Hepatocyte (in vitro differentiated cells): ENCODE results near the gene TUBB1. TPM values are rescaled to one million over a fixed set of nuclear protein-coding genes. Genes with fewer than 3 reads are reported as not detected.

Source experiments
- DNase-seq: peaks from one replicate; pipeline ENCODE4 v3.0.0-alpha.2; 2016; ENCODE audit warnings: low spot score
- H2AFZ ChIP-seq: fragments of 200-600 bp; sonication (generic); 2 replicates; pipeline ENCODE4 v1.6.0; 2016; ENCODE audit warnings: antibody characterized with exemption, mild to moderate bottlenecking
- H3K27ac ChIP-seq: fragments of 200-600 bp; sonication (generic); 2 replicates; pipeline ENCODE4 v1.5.1; 2016; ENCODE audit warnings: mild to moderate bottlenecking
- H3K27me3 ChIP-seq: fragments of 200-600 bp; sonication (generic); 2 replicates; pipeline ENCODE4 v1.6.1; 2016
- H3K36me3 ChIP-seq: fragments of 200-600 bp; sonication (generic); replicated peaks from 2 replicates; pipeline ENCODE4 v1.5.1; 2016; ENCODE audit warnings: low read depth; ENCODE audit not compliant: insufficient read depth
- H3K4me1 ChIP-seq: fragments of 200-600 bp; sonication (generic); 2 replicates; pipeline ENCODE4 v1.5.1; 2016; ENCODE audit warnings: mild to moderate bottlenecking, moderate library complexity; ENCODE audit not compliant: insufficient read depth
- H3K4me2 ChIP-seq: fragments of 200-600 bp; sonication (generic); 2 replicates; pipeline ENCODE4 v1.6.0; 2016
- H3K4me3 ChIP-seq: fragments of 200-600 bp; sonication (generic); 2 replicates; pipeline ENCODE4 v1.5.1; 2016; ENCODE audit warnings: mild to moderate bottlenecking
- H3K79me2 ChIP-seq: fragments of 200-600 bp; sonication (generic); 2 replicates; pipeline ENCODE4 v1.6.0; 2017; ENCODE audit warnings: mild to moderate bottlenecking
- H3K9me2 ChIP-seq: fragments of 200-600 bp; sonication (generic); replicated peaks from 2 replicates; pipeline ENCODE4 v1.6.0; 2017; ENCODE audit warnings: mild to moderate bottlenecking; ENCODE audit not compliant: insufficient read depth
- H3K9me3 ChIP-seq: fragments of 200-600 bp; sonication (generic); 2 replicates; pipeline ENCODE4 v1.5.1; 2016; ENCODE audit warnings: low read depth, mild to moderate bottlenecking
- H4K20me1 ChIP-seq: fragments of 200-600 bp; sonication (generic); 2 replicates; pipeline ENCODE4 v1.6.0; 2016; ENCODE audit warnings: mild to moderate bottlenecking; ENCODE audit not compliant: insufficient read depth, poor library complexity, severe bottlenecking
- EZH2 ChIP-seq: fragments of 200-600 bp; sonication (generic); IDR thresholded peaks from 2 replicates; pipeline ENCODE4 v1.6.1; 2016; ENCODE audit warnings: antibody characterized with exemption, mild to moderate bottlenecking, borderline replicate concordance
- EZH2phosphoT487 ChIP-seq: fragments of 200-600 bp; sonication (generic); IDR thresholded peaks from one replicate; pipeline ENCODE4 v1.6.1; 2018; ENCODE audit warnings: antibody characterized with exemption, mild to moderate bottlenecking, low read depth, moderate library complexity; ENCODE audit not compliant: unreplicated experiment, severe bottlenecking
- WGBS: methylation state at CpG from one replicate; pipeline ENCODE4 v1.1.6; 2016; ENCODE audit warnings: low lambda C conversion rate; ENCODE audit errors: missing lambda C conversion rate; 5-methylcytosine and 5-hydroxymethylcytosine counted together
- polyA plus RNA-seq: library from polyadenylated mRNA; unstranded; fragments of >200 nt; fragmentation: Nextera tagmentation; extraction: Ambion mirVana; gene quantifications from 2 replicates; pipeline ENCODE4 v1.2.1, GENCODE V29; 2016
- total RNA-seq: library from RNA; depleted of rRNA; stranded (reverse); fragments of >200 nt; gene quantifications from 2 replicates; pipeline ENCODE4 v1.2.3, GENCODE V29; 2014
- TF ChIP-seq, protein P1 (sequence below): fragments of 200-600 bp; sonication (generic); IDR thresholded peaks from 2 replicates; pipeline ENCODE4 v1.5.1; 2016; ENCODE audit warnings: antibody characterized with exemption, mild to moderate bottlenecking; ENCODE audit not compliant: poor library complexity

Gene TUBB1
- total and polyA plus RNA-seq, 2 experiments from 2014 or later, result 0.05 to 0.10 TPM

DNA sequence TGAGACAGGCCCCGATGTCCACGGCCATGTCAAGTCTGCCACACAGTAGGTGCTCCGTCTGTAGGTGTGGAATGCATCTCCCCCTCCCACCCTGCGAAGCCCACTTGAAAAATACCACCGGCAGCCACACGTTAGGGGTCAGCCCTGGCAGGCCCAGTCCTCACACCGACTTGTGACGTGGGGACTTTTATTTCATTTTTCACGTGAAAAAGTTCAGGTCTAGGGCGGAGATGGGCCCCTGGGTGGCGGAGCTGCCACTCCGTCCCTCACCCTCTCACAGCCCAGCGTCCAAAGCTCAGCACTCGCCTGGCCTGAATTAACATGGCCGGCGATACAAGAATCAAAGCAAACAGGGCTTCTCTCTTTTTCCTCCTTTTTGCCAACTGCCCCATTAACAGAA, 3.8 kb upstream of the TUBB1 start:
- Histone ChIP-seq H3K27me3 (no peaks in the 10 kb centered on the region), H3K4me1 (no peaks in the 10 kb centered on the region), H3K9me2 (no peaks in the 10 kb centered on the region), H3K9me3 (no peaks in the 10 kb centered on the region), H3K4me2 (no peak overlapping the region), H3K79me2 (no peaks in the 10 kb centered on the region), H3K27ac (no peak overlapping the region), H3K4me3 (no peak overlapping the region), H4K20me1 (no peaks in the 10 kb centered on the region), H3K36me3 (no peaks in the 10 kb centered on the region), H2AFZ (no peak overlapping the region)
- DNase-seq, result no peak
- TF ChIP-seq EZH2 (no peak), EZH2phosphoT487 (no peak)
- TF ChIP-seq, protein P1, sequence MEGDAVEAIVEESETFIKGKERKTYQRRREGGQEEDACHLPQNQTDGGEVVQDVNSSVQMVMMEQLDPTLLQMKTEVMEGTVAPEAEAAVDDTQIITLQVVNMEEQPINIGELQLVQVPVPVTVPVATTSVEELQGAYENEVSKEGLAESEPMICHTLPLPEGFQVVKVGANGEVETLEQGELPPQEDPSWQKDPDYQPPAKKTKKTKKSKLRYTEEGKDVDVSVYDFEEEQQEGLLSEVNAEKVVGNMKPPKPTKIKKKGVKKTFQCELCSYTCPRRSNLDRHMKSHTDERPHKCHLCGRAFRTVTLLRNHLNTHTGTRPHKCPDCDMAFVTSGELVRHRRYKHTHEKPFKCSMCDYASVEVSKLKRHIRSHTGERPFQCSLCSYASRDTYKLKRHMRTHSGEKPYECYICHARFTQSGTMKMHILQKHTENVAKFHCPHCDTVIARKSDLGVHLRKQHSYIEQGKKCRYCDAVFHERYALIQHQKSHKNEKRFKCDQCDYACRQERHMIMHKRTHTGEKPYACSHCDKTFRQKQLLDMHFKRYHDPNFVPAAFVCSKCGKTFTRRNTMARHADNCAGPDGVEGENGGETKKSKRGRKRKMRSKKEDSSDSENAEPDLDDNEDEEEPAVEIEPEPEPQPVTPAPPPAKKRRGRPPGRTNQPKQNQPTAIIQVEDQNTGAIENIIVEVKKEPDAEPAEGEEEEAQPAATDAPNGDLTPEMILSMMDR, result no peak
- WGBS, result 90% methylated on average over 16 of the region's 16 CpGs

DNA sequence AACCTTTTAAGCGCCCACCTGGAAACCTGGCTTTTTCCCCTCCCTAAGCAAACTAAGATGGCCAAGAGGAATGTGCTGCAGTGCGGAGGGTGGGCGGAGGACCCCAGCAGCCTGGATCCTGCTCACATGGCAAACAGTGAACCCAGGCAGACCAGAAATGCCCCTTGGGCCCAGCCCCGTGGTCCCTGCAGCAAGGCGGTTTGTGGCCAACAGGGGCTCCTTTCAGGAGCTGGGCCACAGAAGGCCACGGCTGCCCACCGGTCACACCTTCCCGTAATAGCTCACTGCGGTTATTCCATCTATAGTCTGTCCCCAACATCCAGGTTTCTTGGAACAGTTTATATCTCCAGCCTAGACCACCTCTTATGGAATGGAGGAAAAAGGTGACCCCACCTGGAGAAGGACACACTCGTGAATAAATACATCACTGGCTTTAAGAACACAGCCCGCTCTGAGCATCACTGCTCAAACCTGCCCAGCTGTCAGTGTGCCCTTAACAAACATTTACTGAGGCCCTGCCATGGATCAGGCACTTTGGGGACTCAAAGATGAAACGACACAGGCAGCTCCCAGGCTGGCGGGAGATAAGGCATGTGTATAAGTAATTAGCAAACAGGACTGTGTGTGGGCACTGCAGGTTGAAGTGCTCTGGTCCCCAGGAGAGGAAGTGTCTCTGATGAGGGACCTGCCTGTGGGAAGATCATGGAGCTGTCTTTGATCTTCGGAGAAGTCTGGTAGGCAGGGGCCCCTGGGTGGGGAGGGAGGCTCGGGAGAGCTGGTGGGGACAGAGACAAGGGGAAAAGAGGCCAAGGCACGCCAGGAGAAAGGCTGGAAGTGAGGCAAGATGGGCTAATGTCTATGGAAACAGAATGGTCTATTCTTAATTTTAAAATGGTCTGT, 3.2 kb upstream of the TUBB1 start:
- no peaks in the 10 kb centered on the region for H4K20me1 ChIP-seq
- H3K9me3 ChIP-seq, result no peaks in the 10 kb centered on the region
- H3K27ac ChIP-seq, result no peak overlapping the region
- H2AFZ ChIP-seq, result no peak overlapping the region
- H3K4me2 ChIP-seq, result no peak overlapping the region
- no peaks in the 10 kb centered on the region for H3K9me2 ChIP-seq
- no peak for DNase-seq
- TF ChIP-seq, protein P1, result no peak
- TF ChIP-seq EZH2, result no peak
- no peak for TF ChIP-seq EZH2phosphoT487
- H3K27me3 ChIP-seq, result no peaks in the 10 kb centered on the region
- no peaks in the 10 kb centered on the region for H3K36me3 ChIP-seq
- no peak overlapping the region for H3K4me3 ChIP-seq
- WGBS, result 49% methylated on average over 16 of the region's 16 CpGs
- no peaks in the 10 kb centered on the region for H3K79me2 ChIP-seq
- H3K4me1 ChIP-seq, result no peaks in the 10 kb centered on the region

DNA sequence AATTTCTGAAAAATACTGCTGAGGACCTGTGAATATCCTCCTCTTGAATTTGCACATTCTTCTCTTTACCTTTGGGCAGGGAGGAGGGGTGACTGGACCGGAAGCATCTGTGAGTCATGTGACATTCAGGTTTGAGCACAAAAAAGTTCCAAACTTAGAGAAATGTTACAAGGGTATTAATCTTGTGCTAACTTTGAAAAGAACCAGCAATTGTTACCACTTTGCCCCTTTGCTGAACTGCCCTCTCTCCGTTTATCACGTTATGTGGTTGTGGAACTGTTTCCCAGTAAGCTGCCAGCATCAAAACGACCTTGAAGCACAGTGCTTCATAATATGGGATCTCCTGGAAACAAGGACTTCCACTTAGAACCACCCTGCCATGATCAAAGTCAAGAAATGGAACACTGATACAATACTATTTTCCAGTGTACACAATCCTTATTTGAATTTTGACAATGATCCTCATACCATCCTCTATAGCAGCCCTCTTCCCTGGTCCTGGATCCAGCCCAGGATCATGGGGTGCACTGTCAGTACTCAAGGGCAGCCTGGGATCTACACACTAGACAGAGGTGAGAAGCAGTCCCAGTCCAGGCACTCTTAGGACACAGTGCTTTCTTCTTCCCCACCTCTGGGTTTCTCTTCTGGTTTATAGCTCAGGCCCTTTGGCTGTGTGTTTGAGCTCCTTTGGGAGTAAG, 2.3 kb upstream of the TUBB1 start:
- Histone ChIP-seq H3K4me2 (no peak overlapping the region), H3K27ac (no peak overlapping the region), H3K36me3 (no peaks in the 10 kb centered on the region), H3K27me3 (no peaks in the 10 kb centered on the region), H3K4me1 (peaks cover 4% of the 10 kb centered on the region), H2AFZ (no peak overlapping the region), H3K4me3 (no peak overlapping the region), H3K9me2 (no peaks in the 10 kb centered on the region), H4K20me1 (no peaks in the 10 kb centered on the region), H3K9me3 (no peaks in the 10 kb centered on the region), H3K79me2 (no peaks in the 10 kb centered on the region)
- TF ChIP-seq EZH2 (no peak), EZH2phosphoT487 (no peak)
- TF ChIP-seq, protein P1, result no peak
- no peak for DNase-seq
- WGBS, result 63% methylated on average over 4 of the region's 4 CpGs
